ES-I3 (cell line): ENCODE measurements around the gene BCCIP.

ENCODE experiments used
- H3K36me3 ChIP-seq: 2 replicates; pipeline ENCODE4 v1.6.1; 2013; ENCODE audit warnings: mild to moderate bottlenecking, low read length, control low read depth, moderate library complexity; ENCODE audit not compliant: insufficient read depth
- H3K4me1 ChIP-seq: 2 replicates; pipeline ENCODE4 v1.6.1; 2013; ENCODE audit warnings: mild to moderate bottlenecking, control low read depth, low read length; ENCODE audit not compliant: insufficient read depth
- H3K9ac ChIP-seq: 2 replicates; pipeline ENCODE4 v1.6.1; 2013; ENCODE audit warnings: low read depth, mild to moderate bottlenecking, low read length, moderate library complexity
- H3K9me3 ChIP-seq: 2 replicates; pipeline ENCODE4 v1.6.1; 2013; ENCODE audit warnings: mild to moderate bottlenecking, low read length, moderate library complexity; ENCODE audit not compliant: control insufficient read depth, insufficient read depth

The BCCIP gene

DNA sequence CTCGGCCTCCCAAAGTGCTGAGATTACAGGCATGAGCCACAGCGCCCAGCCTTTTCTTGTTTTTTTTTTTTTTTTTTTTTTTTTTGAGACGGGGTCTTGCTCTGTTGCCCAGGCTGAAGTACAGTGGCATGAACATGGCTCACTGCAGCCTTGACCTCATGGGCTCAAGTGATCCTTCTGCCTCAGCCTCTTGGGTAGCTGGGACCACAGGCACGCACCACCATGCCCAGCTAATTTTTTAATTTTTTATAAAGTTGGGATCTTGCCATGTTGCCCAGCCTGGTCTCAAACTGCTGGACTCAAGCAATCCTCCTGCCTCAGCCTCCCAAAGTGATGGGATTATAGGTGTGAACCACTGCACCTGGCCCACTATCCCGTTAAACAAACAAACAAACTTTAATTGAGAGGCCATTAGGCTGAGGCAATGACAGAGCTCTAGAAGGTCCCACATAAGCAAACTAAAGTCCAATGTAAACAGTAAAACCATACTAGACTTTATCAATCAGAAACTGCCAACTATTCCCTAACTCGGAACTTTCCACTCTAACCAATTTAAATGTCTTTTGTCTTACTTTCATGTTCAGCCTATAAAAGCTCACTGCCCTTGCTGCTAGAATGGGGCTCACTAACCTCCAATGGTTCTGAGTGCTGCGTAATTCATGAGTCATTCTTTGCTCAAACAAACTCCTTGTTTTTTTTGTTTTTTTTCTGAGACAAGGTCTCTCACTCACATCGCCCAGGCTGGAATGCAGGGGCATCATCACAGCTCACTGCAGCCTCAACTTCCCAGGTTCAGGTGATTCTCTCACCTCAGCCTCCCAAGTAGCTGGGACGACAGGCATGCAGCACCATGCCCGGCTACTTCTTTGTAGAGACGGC, 55.9 kb downstream of the BCCIP start:
- Histone ChIP-seq H3K9me3 (peaks cover 8% of the 10 kb centered on the region), H3K9ac (no peak overlapping the region), H3K4me1 (peaks cover 17% of the 10 kb centered on the region), H3K36me3 (no peaks in the 10 kb centered on the region; the same call in 1 of the 2 replicates)

DNA sequence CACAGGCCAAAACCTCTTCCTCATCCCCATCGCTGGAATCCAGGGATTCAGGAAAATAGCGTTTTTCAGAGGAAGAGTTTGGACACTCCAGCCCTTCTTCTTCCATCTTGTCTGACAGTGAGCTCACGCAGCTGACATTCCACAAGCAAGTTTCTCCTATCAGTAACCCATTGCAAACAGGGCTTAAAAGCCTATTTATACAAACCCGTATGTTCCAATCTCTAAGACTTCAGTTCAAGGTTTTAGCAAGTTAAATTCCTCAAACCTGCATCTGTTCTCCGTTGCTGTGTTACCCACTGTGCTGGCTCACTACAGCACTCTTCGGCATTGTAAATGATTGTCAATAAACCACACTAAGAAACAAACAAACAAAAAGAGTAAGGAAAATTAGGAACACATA, 57.4 kb downstream of the BCCIP start:
- no peaks in the 10 kb centered on the region; the same call in 1 of the 2 replicates for H3K36me3 ChIP-seq
- no peak overlapping the region for H3K9ac ChIP-seq
- peaks cover 8% of the 10 kb centered on the region for H3K9me3 ChIP-seq
- H3K4me1 ChIP-seq = peaks cover 17% of the 10 kb centered on the region

DNA sequence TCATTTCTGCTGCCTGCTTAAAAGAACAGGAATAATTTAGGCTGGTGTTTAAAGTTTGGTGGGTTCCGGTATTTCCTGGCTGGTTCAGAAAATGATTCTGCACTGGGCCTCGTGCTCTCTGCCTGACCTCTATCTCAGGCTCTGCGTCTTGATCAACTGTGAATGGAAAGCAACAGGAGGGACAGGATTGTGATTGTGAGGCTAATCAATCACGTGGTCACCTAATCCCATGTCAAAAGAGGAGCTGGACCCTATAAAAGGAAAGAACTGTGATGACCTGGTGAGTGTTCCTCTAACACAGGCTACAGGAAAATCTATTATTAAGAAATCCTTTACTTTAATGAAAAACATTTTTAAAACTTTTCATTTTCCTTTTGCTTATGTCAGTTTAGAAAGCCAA, 57.8 kb downstream of the BCCIP start, which contains the start of gene DHX32:
DHX32 (minus strand) TSS at position 101 of the 400 bp plus-strand sequence. CDS start 468 bp downstream, outside the sequence.
- H3K9me3 ChIP-seq = peaks cover 4% of the 10 kb centered on the region
- peaks cover 17% of the 10 kb centered on the region for H3K4me1 ChIP-seq
- no peaks in the 10 kb centered on the region; the same call in 1 of the 2 replicates for H3K36me3 ChIP-seq
- no peak within 1 kb of the TSS for H3K9ac ChIP-seq

DNA sequence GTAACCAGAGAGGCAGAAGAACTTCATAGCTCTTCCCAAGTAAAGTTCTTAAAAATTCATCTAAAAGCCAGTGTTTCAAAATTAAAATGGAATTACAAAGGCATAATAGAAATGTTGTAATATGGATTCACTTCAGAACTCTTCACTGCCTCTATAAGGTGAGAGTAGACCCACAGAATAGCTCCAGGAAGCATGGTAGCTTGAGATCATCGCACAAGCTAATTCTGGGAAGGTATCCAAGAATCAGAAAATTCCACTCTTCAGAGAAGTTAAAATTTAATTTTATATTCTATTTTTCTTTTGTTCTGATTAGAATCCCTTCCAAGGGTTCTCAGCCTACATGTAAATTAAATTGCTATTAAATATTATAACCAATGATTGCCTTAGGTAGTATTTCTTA, 59.2 kb downstream of the BCCIP start:
- H3K36me3 ChIP-seq = no peaks in the 10 kb centered on the region; the same call in 1 of the 2 replicates
- H3K9me3 ChIP-seq = no peaks in the 10 kb centered on the region
- no peak overlapping the region for H3K9ac ChIP-seq
- peaks cover 17% of the 10 kb centered on the region for H3K4me1 ChIP-seq

DNA sequence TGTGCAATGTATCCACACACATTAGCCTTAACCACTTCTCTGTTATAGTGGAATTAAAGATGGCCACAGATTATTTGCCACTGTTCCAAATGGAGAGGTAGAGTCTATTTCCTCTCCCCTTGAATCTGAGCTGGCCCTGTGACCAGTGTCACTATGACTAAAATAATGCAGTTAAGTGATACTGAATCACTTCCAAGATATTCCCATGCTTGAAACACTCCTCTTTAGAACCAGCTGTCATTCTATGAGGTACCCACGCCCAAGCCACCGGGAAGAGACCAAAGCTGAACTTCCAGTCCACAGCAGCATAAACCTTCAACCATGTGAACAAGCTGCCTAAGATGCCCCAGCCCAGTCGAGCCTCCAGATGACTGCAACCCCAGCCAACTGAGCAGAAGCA, 59.9 kb downstream of the BCCIP start:
- peaks cover 17% of the 10 kb centered on the region for H3K4me1 ChIP-seq
- H3K36me3 ChIP-seq = no peaks in the 10 kb centered on the region; the same call in 1 of the 2 replicates
- no peak overlapping the region for H3K9ac ChIP-seq

More for the DNA sequence above, 59.9 kb downstream of the BCCIP start:
- no peaks in the 10 kb centered on the region for H3K9me3 ChIP-seq
